C4-2B (cell line): ENCODE measurements around the gene TSPAN12.

Experiments used
- ZFX ChIP-seq: fragments of 450-650 bp; IDR thresholded peaks from 2 replicates; pipeline ENCODE4 v1.6.1; 2017
- TF ChIP-seq, protein P1 (sequence below): fragments of 450-650 bp; conservative IDR thresholded peaks from 2 replicates; pipeline ENCODE4 v1.5.1; 2017; ENCODE audit warnings: mild to moderate bottlenecking

DNA sequence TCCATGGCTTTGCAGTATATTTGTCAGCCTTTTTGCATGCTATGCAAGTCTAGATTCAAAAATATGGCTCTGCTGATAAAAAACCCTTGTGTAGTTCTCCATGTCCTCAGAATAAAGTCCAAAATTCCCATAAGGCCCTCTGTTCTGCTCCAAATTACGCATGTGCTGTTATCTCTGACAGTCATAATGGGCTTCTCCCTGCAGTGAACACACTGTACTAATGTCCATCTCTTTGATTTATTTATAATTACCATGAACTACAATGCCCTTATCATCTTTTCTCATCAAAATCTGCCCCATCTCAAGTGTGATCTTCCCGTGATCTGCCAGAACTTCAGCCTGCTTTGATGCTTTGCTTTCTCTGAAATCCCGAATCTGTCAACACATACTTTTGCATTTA is 87.7 kb downstream of the TSPAN12 start:
- TF ChIP-seq, protein P1, sequence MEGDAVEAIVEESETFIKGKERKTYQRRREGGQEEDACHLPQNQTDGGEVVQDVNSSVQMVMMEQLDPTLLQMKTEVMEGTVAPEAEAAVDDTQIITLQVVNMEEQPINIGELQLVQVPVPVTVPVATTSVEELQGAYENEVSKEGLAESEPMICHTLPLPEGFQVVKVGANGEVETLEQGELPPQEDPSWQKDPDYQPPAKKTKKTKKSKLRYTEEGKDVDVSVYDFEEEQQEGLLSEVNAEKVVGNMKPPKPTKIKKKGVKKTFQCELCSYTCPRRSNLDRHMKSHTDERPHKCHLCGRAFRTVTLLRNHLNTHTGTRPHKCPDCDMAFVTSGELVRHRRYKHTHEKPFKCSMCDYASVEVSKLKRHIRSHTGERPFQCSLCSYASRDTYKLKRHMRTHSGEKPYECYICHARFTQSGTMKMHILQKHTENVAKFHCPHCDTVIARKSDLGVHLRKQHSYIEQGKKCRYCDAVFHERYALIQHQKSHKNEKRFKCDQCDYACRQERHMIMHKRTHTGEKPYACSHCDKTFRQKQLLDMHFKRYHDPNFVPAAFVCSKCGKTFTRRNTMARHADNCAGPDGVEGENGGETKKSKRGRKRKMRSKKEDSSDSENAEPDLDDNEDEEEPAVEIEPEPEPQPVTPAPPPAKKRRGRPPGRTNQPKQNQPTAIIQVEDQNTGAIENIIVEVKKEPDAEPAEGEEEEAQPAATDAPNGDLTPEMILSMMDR, result no peak
- TF ChIP-seq ZFX, result no peak
